ENCODE measurements around the gene VAMP1. TPM values are rescaled to one million over a fixed set of nuclear protein-coding genes. Genes with fewer than 3 reads are reported as not detected.

VAMP1 gene
- total and polyA plus RNA-seq, 9 of the 15 experiments (the other 6 are each of a cell fraction or from before 2014, with no cell fraction given) = 0.76 to 13.2 (median 4.2) TPM

GRCh38 chr12:6432991-6433390 lies 37.5 kb downstream of the VAMP1 start:
- WGBS (ENCODE audit: insufficient coverage, low coverage, missing lambda C conversion rate) = 67% methylated on average over 5 of the region's 5 CpGs
- Histone ChIP-seq H3K79me2 (ENCODE audit: control insufficient read depth, insufficient read depth, low read length) (no peaks in the 10 kb centered on the region), H3K36me3 (ENCODE audit: control insufficient read depth, insufficient read depth, low read length) (no peaks in the 10 kb centered on the region), H3K27ac (ENCODE audit: extremely low read depth, low read depth, low read length) (no peak overlapping the region), H3K4me1 (replicated peaks in 1 of 2; ENCODE audit: control insufficient read depth in 2 of 2, insufficient read depth in 2 of 2, low read length in 2 of 2) (peaks cover 7 to 18% of the 10 kb centered on the region in 2 experiments; a peak in 3 of 5 replicates), H3K9ac (ENCODE audit: insufficient read depth in 1 of 2, low read depth in 2 of 2, low read length in 2 of 2) (no peak overlapping the region), H2AFZ (ENCODE audit: low read depth, low read length) (no peak overlapping the region), H3K4me2 (ENCODE audit: insufficient read depth, low read length) (no peak overlapping the region), H3K27me3 (ENCODE audit: control insufficient read depth in 2 of 2, insufficient read depth in 2 of 2, low read length in 2 of 2) (no peaks in the 10 kb centered on the region), H4K20me1 (replicated peaks; ENCODE audit: control insufficient read depth, insufficient read depth, low read length) (no peaks in the 10 kb centered on the region), H3K9me1 (ENCODE audit: control insufficient read depth, insufficient read depth, low read length) (no peaks in the 10 kb centered on the region), H3K9me3 (replicated peaks; ENCODE audit: control insufficient read depth, insufficient read depth, low read depth, low read length) (no peaks in the 10 kb centered on the region), H3K4me3 (no peak overlapping the region)
- intact Hi-C loops (cut with micrococcal nuclease) (no loop called here), in situ Hi-C loops (cut with MboI) (no loop called here)
- no peak for ATAC-seq
- no TSS peak for BruUV-seq (replicated peaks)
- POLR2A ChIA-PET = interaction anchor here (0.6 kb wide), 1 partner anchor 23 kb away, joined by 5 read pairs; no protein-coding TSS in a partner anchor
- FAIRE-seq = no peak
- DNase-seq (ENCODE audit: extremely low read depth in 1 of 4, low spot score in 3 of 4) = no peak
- TF ChIP-seq MEIS2 (IDR thresholded peaks at IDR 0.05; ENCODE audit: partially characterized antibody) (no peak), CBFA2T3 (IDR thresholded peaks at IDR 0.05) (no peak), SNIP1 (IDR thresholded peaks at IDR 0.05; ENCODE audit: low read depth) (no peak), KDM5B (IDR thresholded peaks at IDR 0.05; ENCODE audit: insufficient replicate concordance, low read depth, low read length) (no peak), MYNN (IDR thresholded peaks at IDR 0.05) (no peak), MYNN (CRISPR knock-in tag; IDR thresholded peaks at IDR 0.05) (no peak), BACH1 (tag; IDR thresholded peaks at IDR 0.05) (no peak), FIP1L1 (IDR thresholded peaks at IDR 0.05; ENCODE audit: low read depth, low read length, poor library complexity, severe bottlenecking) (no peak), ZBED1 (IDR thresholded peaks at IDR 0.05) (no peak), BCL6 (CRISPR knock-in tag; IDR thresholded peaks at IDR 0.05) (no peak), GTF2A2 (tag; IDR thresholded peaks at IDR 0.05) (no peak), ZNF436 (CRISPR knock-in tag; IDR thresholded peaks at IDR 0.05) (no peak), FOSL1 (tag; conservative IDR thresholded peaks at IDR 0.05) (no peak), ZC3H11A (IDR thresholded peaks at IDR 0.05; ENCODE audit: low read depth, low read length) (no peak), ESRRB (CRISPR knock-in tag; IDR thresholded peaks at IDR 0.05; ENCODE audit: borderline replicate concordance) (no peak), ZNF830 (CRISPR knock-in tag; IDR thresholded peaks at IDR 0.05) (no peak), NFATC3 (IDR thresholded peaks at IDR 0.05) (no peak), RBM15 (IDR thresholded peaks at IDR 0.05; ENCODE audit: insufficient read depth, low read length) (no peak)
- CTCF ChIA-PET (ENCODE audit: low intra/inter-chr PET ratio) = interaction anchor here (0.6 kb wide), 1 partner anchor 149 kb away, joined by 3 read pairs; no protein-coding TSS in a partner anchor
